ENCODE data around the gene SPNS3.

The SPNS3 gene

DNA sequence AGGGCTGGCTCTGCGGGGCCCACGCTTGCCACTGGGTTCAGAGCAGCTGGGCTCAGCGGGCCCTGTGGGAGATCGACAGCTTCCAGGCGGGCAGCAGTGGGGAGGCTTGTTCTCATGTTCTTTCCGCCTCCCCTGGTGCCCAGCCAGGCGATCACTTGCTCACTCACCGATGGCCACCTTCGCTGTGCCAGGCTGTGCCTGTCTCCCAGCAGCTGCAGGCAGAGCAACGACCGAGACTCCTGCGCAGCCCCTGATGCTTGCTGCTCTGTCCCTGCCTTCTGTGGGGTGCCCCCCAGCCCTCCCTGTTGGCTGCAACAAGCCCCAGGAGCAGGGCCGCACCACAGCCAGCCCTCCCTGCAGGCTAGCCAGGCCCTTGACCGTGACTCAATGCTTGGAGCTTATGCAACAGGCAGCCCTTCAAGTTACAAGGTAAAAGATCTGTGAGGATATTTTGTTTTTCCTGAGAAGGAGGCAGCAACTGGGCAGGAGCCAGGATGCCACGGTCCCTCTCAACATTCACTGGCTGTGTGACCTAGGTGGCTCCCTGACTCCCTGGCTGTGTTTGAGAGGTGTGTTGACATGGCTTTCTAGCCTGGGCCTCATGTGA lies 55.4 kb downstream of the SPNS3 start:
- DNase-seq (ENCODE audit: low read depth in 2 of 2) = no peak

GRCh38 chr17:4490109-4490591 lies 56.4 kb downstream of the SPNS3 start:
- DNase-seq (ENCODE audit: low read depth in 2 of 2) = no peak

DNA sequence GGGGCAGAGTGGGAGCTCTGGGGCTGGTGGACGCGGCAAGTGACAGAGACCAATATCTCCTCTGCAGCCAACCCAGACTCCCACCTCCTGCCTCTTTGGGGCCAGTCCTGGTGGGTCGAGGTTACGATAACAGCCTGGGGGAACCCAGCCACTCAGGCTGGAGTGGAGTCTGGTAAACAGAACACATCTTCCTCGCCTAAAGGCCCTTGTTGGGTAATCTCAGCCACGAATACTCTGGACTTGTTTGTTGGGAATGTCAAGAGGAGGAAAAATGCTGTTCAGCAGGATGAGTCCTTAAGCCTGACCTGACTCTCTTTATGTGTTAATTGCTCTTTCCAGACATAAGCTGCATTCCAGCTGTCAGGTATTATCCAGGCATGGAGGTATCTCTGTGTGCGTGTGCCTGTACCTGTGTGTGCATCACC lies 56.9 kb downstream of the SPNS3 start:
- no peak for DNase-seq (ENCODE audit: low read depth in 2 of 2)

DNA sequence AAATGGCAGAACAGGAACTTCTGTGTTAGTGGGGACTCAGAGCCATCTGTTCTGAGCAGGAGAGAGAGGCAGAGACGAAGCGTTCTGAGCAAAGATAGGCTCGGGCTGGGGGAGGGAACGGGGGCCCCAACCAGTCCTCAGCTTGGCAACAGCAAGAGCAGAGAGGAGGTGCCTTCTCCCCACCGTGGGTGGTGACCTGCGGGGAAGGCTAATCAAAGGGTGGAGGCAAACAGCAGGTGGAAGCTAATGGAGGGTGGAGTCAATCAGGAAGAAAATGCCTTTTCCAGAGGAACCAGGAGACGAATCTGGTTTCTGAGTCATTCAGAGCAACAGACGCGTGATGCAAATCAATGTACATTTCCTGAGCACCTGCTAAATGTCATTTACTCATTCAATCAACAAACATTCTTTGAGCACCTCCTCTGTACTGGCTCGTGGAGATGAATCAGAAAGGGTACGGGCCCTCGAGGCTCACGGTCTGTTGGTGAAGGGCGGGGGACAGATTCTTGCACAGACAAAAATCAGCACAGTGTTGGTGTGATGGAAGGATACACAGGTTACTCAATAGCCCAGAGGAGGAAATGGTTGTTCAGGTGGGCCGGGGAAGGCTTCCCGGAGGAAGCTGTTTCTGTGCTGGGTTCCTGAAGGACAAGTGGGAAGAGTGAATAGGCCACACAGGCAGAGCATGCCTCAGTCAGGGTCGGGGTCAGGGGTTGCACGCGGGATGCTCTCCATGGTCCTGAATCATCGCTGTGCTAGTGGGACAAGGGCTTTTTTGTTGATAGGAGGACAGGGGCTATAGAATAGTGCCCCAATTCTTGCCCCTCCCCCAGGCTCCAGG lies 59.2 kb downstream of the SPNS3 start:
- no peak for DNase-seq (ENCODE audit: low read depth in 2 of 2)

GRCh38 chr17:4497101-4497824 lies 63.5 kb downstream of the SPNS3 start:
- DNase-seq (ENCODE audit: low read depth in 2 of 2) = no peak

DNA sequence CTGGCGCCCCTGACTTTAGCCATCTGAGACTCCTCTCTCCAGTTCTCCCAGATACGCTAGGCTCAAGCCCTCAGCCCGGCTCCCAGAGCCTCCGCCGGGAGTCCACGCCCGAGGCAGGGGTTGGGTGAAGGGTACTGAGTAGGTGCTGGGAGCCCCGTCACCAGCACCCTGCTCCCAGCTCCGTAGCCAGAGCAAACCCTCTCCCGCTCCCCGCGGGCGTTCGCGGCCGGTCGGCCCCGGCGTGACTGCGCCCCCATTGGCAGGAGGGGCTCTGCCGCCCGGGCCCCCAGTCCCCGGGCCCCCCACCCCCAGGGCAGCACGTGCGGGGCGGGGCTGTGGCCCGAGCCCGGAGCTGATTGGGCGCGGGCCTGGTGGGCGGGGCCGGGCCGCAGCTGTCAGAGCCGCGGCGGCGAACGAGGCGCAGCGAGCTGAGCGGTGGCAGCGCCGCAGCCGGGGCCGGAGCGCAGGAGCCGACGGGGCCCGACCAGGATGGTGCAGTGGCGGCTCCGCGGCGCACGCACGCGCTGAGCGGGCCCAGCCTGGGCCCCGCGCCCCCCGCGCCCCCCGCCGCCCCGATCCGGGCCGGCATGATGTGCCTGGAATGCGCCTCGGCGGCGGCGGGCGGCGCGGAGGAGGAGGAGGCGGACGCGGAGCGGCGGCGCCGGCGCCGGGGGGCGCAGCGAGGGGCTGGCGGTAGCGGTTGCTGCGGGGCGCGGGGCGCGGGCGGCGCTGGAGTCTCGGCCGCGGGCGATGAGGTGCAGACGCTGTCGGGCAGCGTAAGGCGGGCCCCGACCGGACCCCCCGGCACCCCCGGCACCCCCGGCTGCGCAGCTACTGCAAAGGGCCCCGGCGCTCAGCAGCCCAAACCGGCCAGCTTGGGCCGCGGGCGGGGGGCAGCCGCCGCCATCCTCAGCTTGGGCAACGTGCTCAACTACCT lies 65.0 kb downstream of the SPNS3 start, which contains the start of gene SPNS2:
Gene SPNS2 (plus strand): TSS at position 421 of the 937 bp plus-strand sequence. CDS start 167 bp downstream, at position 588.
- peak; percentile 35 to 41 for DNase-seq (ENCODE audit: low read depth in 2 of 2)

- DNase-seq (ENCODE audit: low read depth in 2 of 2) = no peak
These were observed 65.9 kb downstream of the SPNS3 start for GRCh38 chr17:4499431-4500190.

DNA sequence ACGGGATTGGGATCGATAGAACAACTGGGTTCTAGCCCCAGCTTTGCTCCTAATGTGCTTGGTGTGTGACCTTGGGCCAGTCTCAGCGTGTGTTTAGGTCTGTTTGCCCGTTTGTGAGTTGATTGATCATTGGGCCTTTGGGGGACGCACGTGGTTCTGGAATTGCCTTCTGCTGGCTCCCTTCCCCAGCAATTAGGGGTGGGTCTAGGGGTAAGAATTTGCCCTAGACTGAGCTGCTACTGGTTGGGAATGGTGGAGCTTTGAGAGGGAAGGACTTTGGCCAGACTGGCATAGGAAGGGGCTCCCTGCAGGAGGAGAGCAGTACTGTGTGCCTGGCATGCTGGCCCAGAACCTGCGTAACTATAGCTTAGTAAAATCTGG lies 66.4 kb downstream of the SPNS3 start:
- DNase-seq (ENCODE audit: low read depth in 2 of 2) = no peak

DNA sequence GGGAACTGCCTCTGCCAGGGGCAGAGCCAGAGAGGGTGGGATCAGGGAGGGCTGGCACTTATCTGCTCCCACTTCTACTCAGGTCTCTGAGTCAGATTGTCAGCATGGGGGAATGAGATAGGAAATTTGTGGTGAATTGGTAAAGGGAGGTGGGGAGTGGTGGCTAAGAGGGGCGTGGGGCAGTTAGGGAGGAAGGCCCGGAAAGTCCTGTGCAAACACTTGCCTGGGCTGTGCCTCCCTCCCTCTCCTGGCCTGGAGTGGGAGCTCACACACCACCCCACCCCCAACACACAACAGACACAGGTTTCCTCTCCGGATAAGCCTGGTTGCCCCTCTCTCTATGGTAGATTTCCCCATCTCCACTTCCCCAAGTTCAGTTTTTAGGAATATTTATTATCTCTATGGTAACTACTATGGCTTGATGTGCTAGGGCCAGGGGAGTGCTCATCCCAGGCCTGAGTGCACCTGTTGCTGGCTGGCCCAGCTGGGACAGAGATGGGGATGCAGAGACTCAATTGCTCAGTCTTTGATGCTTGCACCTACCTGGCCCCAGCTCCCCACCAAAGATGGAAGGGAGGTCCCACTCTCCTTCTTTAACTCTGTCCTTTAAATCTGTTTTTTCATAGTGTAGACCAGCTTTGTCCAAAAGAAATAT lies 67.7 kb downstream of the SPNS3 start:
- no peak for DNase-seq (ENCODE audit: low read depth in 2 of 2)

GRCh38 chr17:4502466-4503154 lies 68.9 kb downstream of the SPNS3 start:
- no peak for DNase-seq (ENCODE audit: low read depth in 2 of 2)

GRCh38 chr17:4503283-4504025 lies 69.7 kb downstream of the SPNS3 start:
- DNase-seq (ENCODE audit: low read depth in 2 of 2) = no peak

DNA sequence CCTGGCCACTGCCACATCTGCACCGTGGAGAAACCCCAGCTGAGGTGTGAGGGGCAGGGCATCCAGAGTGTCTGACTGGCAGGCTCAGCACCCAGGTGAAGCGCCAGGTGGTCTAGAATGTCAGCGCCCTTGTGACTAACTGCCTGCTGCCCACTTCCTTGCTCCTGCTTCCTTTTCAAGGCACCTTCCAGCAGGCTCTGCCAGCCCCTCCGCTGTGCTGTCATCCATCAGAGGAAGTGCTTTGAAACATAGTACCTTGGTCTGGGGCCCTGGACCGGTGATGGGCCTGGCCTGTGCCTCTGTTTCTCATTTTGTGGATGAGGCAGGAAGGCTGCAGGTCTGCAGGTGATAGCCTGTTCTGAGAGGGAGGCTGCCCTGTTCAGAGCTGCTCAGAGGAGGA lies 70.4 kb downstream of the SPNS3 start:
- DNase-seq (ENCODE audit: low read depth in 2 of 2) = no peak

DNA sequence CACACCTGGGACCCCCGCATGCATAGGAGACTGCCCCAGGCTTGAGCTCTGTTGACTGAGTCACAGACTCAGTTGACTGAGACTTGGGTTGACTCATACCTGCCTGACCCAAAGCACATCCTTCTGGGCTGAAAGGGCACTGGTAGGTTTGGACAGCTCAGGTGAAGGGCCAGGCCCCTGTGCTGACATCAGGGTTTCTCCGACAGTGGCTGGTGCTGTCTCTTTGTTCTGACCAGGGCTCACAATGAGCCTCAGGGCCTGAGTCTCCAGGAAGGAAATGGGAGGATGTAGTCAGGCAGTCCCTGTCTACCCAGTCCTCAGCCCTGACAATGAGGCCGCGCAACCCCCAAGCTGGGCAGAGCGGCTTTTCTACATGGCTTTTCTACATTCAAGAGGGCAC lies 71.4 kb downstream of the SPNS3 start:
- no peak for DNase-seq (ENCODE audit: low read depth in 2 of 2)

- no peak for DNase-seq (ENCODE audit: low read depth in 2 of 2)
These were observed 72.6 kb downstream of the SPNS3 start for GRCh38 chr17:4506175-4506813.

DNA sequence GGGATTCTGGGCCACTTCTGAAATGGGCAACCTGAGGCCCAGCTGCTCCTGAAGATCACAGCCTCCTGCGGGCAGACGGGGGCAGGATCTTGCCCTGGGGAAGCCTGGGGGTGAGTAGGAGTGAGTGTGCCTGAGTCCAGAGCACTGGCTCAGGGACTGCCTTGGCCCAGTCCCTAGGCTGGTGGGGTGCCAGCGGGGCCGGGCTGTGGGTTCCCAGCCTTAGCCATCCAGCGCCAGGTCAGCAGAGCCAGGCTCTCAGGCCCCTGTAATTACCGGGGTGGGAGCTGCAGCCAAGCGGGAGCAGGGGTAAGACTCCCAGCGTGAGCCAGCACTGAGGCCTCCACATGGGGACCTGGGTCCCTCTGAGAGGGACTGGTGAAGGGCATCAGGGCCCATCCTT lies 73.2 kb downstream of the SPNS3 start:
- no peak for DNase-seq (ENCODE audit: low read depth in 2 of 2)

GRCh38 chr17:4507361-4508111 lies 73.8 kb downstream of the SPNS3 start:
- DNase-seq (ENCODE audit: low read depth in 2 of 2) = no peak

- no peak for DNase-seq (ENCODE audit: low read depth in 2 of 2)
These were observed 74.5 kb downstream of the SPNS3 start for GRCh38 chr17:4508207-4508606.

- DNase-seq (ENCODE audit: low read depth in 2 of 2) = no peak
These were observed 75.7 kb downstream of the SPNS3 start for GRCh38 chr17:4509401-4509800.
